ENCODE data around the gene RASGRF2.

DNA sequence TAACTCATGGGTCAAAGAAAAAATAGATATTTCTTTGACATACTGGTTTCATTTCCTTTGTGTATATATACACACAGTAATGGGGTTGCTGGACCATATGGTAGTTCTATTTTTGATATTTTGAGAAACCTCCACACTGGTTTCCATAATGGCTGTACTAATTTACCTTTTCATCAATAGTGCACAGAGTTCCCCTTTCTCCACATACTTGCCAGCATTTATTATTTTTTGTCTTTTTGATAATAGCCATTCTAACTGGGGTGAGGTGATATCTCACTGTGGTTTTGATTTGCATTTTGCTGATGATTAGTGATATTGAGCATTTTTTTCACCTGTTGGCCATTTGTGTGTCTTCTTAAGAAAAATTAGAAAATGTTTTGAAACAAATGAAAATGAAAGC lies 194.6 kb downstream of the RASGRF2 start:
- TF ChIP-seq, protein P1, sequence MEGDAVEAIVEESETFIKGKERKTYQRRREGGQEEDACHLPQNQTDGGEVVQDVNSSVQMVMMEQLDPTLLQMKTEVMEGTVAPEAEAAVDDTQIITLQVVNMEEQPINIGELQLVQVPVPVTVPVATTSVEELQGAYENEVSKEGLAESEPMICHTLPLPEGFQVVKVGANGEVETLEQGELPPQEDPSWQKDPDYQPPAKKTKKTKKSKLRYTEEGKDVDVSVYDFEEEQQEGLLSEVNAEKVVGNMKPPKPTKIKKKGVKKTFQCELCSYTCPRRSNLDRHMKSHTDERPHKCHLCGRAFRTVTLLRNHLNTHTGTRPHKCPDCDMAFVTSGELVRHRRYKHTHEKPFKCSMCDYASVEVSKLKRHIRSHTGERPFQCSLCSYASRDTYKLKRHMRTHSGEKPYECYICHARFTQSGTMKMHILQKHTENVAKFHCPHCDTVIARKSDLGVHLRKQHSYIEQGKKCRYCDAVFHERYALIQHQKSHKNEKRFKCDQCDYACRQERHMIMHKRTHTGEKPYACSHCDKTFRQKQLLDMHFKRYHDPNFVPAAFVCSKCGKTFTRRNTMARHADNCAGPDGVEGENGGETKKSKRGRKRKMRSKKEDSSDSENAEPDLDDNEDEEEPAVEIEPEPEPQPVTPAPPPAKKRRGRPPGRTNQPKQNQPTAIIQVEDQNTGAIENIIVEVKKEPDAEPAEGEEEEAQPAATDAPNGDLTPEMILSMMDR (conservative IDR thresholded peaks at IDR 0.05; ENCODE audit: low read length), result no peak
- TF ChIP-seq EZH2phosphoT487 (IDR thresholded peaks at IDR 0.05; ENCODE audit: borderline replicate concordance, low read depth, low read length), result no peak
